ENCODE measurements around the gene FAM171A1. TPM values are rescaled to one million over a fixed set of nuclear protein-coding genes. Genes with fewer than 3 reads are reported as not detected.

The FAM171A1 gene
- total and polyA plus RNA-seq, 5 donors from 2014 or later: 2.4 to 4.8 (median 4.5) TPM

GRCh38 chr10:15168291-15168785, 202.8 kb downstream of the FAM171A1 start, which contains the start of gene NMT2:
Gene NMT2, minus strand, starts transcription at chr10:15168693. Its CDS starts 81 bp downstream, at chr10:15168612.
- Mint-ChIP-seq H3K4me3 (peak within 1 kb of the TSS; percentile 96 to 97 (median 96)), H3K36me3 (peaks cover 4% of the 10 kb centered on the region), H3K27me3 (peaks cover 4% of the 10 kb centered on the region), H3K9me3 (no peaks in the 10 kb centered on the region), H3K4me1 (peaks cover 32 to 78% (median 53%) of the 10 kb centered on the region in 4 donors), H3K27ac (peak within 1 kb of the TSS; percentile 89 to 96 (median 92))
- Histone ChIP-seq H3K27me3 (ENCODE audit: control insufficient read depth, insufficient read depth, low read length) (no peaks in the 10 kb centered on the region), H3K4me3 (ENCODE audit: low read depth, low read length) (peak within 1 kb of the TSS; percentile 97), H3K4me1 (ENCODE audit: control insufficient read depth, insufficient read depth, low read length, poor library complexity, severe bottlenecking) (peaks cover 65% of the 10 kb centered on the region), H3K9me3 (ENCODE audit: control insufficient read depth in 2 of 2, low read length in 2 of 2) (no peaks in the 10 kb centered on the region), H3K27ac (ENCODE audit: insufficient read depth, low read length, poor library complexity, severe bottlenecking) (peak within 1 kb of the TSS; percentile 78), H3K36me3 (ENCODE audit: control insufficient read depth, insufficient read depth, low read length) (no peaks in the 10 kb centered on the region)
- ATAC-seq (ENCODE audit: low read depth in 2 of 2) (peak; percentile 74 to 76), DNase-seq (peak in 1 of 3 donors; percentile 84)

- ATAC-seq (ENCODE audit: low read depth in 2 of 2) (peak; percentile 4 to 8), DNase-seq (peak; percentile 29 to 61 (median 45))
- H3K9me3 Mint-ChIP-seq: no peaks in the 10 kb centered on the region
- no peaks in the 10 kb centered on the region for H3K27me3 Mint-ChIP-seq
- H3K36me3 Mint-ChIP-seq: peaks cover 8% of the 10 kb centered on the region
- no peaks in the 10 kb centered on the region for H3K27me3 ChIP-seq (ENCODE audit: control insufficient read depth, insufficient read depth, low read length)
- no peaks in the 10 kb centered on the region for H3K36me3 ChIP-seq (ENCODE audit: control insufficient read depth, insufficient read depth, low read length)
- peak overlapping the region; percentile 83 to 91 (median 89) for H3K27ac Mint-ChIP-seq
- H3K4me3 Mint-ChIP-seq: peak overlapping the region; percentile 92 to 97 (median 96)
- H3K4me1 Mint-ChIP-seq: peaks cover 27 to 77% (median 52%) of the 10 kb centered on the region in 4 donors
- no peaks in the 10 kb centered on the region for H3K9me3 ChIP-seq (ENCODE audit: control insufficient read depth in 2 of 2, low read length in 2 of 2)
- peak overlapping the region; percentile 97 for H3K4me3 ChIP-seq (ENCODE audit: low read depth, low read length)
- peak overlapping the region; percentile 63 for H3K27ac ChIP-seq (ENCODE audit: insufficient read depth, low read length, poor library complexity, severe bottlenecking)
- H3K4me1 ChIP-seq (ENCODE audit: control insufficient read depth, insufficient read depth, low read length, poor library complexity, severe bottlenecking): peaks cover 65% of the 10 kb centered on the region
Measured at GRCh38 chr10:15167411-15168290, 203.4 kb downstream of the FAM171A1 start.

GRCh38 chr10:15166325-15166724, 204.8 kb downstream of the FAM171A1 start:
- no peak for DNase-seq

GRCh38 chr10:15163253-15163828, 207.7 kb downstream of the FAM171A1 start:
- Mint-ChIP-seq H3K27me3 (no peaks in the 10 kb centered on the region), H3K4me1 (peaks cover 13 to 81% (median 48%) of the 10 kb centered on the region in 4 donors), H3K4me3 (peak overlapping the region in 3 of 4 donors; percentile 19 to 54 (median 46)), H3K9me3 (no peaks in the 10 kb centered on the region), H3K36me3 (peaks cover 15% of the 10 kb centered on the region), H3K27ac (no peak overlapping the region)
- H3K27ac ChIP-seq (ENCODE audit: insufficient read depth, low read length, poor library complexity, severe bottlenecking): no peak overlapping the region
- no peaks in the 10 kb centered on the region for H3K27me3 ChIP-seq (ENCODE audit: control insufficient read depth, insufficient read depth, low read length)
- ATAC-seq (ENCODE audit: low read depth in 2 of 2): no peak
- no peaks in the 10 kb centered on the region for H3K9me3 ChIP-seq (ENCODE audit: control insufficient read depth in 2 of 2, low read length in 2 of 2)
- peaks cover 44% of the 10 kb centered on the region for H3K4me1 ChIP-seq (ENCODE audit: control insufficient read depth, insufficient read depth, low read length, poor library complexity, severe bottlenecking)
- no peak for DNase-seq
- H3K4me3 ChIP-seq (ENCODE audit: low read depth, low read length): no peak overlapping the region
- peaks cover 2% of the 10 kb centered on the region for H3K36me3 ChIP-seq (ENCODE audit: control insufficient read depth, insufficient read depth, low read length)

More at GRCh38 chr10:15166325-15166724, 204.8 kb downstream of the FAM171A1 start:
- Histone ChIP-seq H3K27me3 (ENCODE audit: control insufficient read depth, insufficient read depth, low read length) (no peaks in the 10 kb centered on the region), H3K4me1 (ENCODE audit: control insufficient read depth, insufficient read depth, low read length, poor library complexity, severe bottlenecking) (peaks cover 58% of the 10 kb centered on the region), H3K36me3 (ENCODE audit: control insufficient read depth, insufficient read depth, low read length) (no peaks in the 10 kb centered on the region), H3K4me3 (ENCODE audit: low read depth, low read length) (peak overlapping the region; percentile 97), H3K9me3 (ENCODE audit: control insufficient read depth in 2 of 2, low read length in 2 of 2) (no peaks in the 10 kb centered on the region), H3K27ac (ENCODE audit: insufficient read depth, low read length, poor library complexity, severe bottlenecking) (no peak overlapping the region)
- H3K27ac Mint-ChIP-seq: peak overlapping the region in 1 of 3 donors; percentile 83
- peaks cover 8% of the 10 kb centered on the region for H3K36me3 Mint-ChIP-seq
- no peaks in the 10 kb centered on the region for H3K27me3 Mint-ChIP-seq
- no peak for ATAC-seq (ENCODE audit: low read depth in 2 of 2)
- H3K9me3 Mint-ChIP-seq: no peaks in the 10 kb centered on the region
- H3K4me3 Mint-ChIP-seq: peak overlapping the region; percentile 92 to 97 (median 96)
- H3K4me1 Mint-ChIP-seq: peaks cover 23 to 81% (median 50%) of the 10 kb centered on the region in 4 donors

Other genes with a start within 250 kb of the FAM171A1 start
- 47.8 TPM for gene NMT2, start 202.6 kb downstream of the FAM171A1 start, total RNA-seq
- gene NMT2, start 202.6 kb downstream of the FAM171A1 start, polyA plus RNA-seq: 10 to 100 TPM; 37.1 to 50.3 (median 43.4) TPM